ENCODE data around the gene PRODH.
"Not testable (repeated sequence)": the region's sequence is repeated elsewhere in the genome, so short reads cannot be mapped to it uniquely, and the experiment has no call there.

The PRODH gene

GRCh38 chr22:18906410-18906745, 29.7 kb downstream of the PRODH start:
- DNase-seq (ENCODE audit: low spot score), result not testable (repeated sequence)

- DNase-seq (ENCODE audit: low spot score), result no peak
Measured at GRCh38 chr22:18905540-18906409, 30.3 kb downstream of the PRODH start, which contains the start of gene DGCR6. TSS of gene DGCR6 (plus strand) at chr22:18906320. CDS start at chr22:18906375, 55 bp downstream.

GRCh38 chr22:18896037-18896657, 39.9 kb downstream of the PRODH start:
- not testable (repeated sequence) for DNase-seq (ENCODE audit: low spot score)

GRCh38 chr22:18893775-18894174, 42.3 kb downstream of the PRODH start:
- DNase-seq (ENCODE audit: low spot score), result not testable (repeated sequence)

GRCh38 chr22:18890510-18891192, 45.4 kb downstream of the PRODH start:
- not testable (repeated sequence) for DNase-seq (ENCODE audit: low spot score)

- DNase-seq (ENCODE audit: low spot score), result no peak
Measured at GRCh38 chr22:18888115-18888514, 48.0 kb downstream of the PRODH start.

- DNase-seq (ENCODE audit: low spot score), result not testable (repeated sequence)
Measured at GRCh38 chr22:18884465-18884864, 51.6 kb downstream of the PRODH start.

- not testable (repeated sequence) for DNase-seq (ENCODE audit: low spot score)
Measured at GRCh38 chr22:18881260-18881659, 54.8 kb downstream of the PRODH start.

Data from cerebellar cortex (tissue), 1 donor.